Suppressor macrophage (primary cell): ENCODE results near the gene CDH13.

Experiments
- DNase-seq, 4 experiments: peaks; one replicate each; pipeline ENCODE4 v3.0.0-alpha.2; 2020 to 2022

The CDH13 gene

DNA sequence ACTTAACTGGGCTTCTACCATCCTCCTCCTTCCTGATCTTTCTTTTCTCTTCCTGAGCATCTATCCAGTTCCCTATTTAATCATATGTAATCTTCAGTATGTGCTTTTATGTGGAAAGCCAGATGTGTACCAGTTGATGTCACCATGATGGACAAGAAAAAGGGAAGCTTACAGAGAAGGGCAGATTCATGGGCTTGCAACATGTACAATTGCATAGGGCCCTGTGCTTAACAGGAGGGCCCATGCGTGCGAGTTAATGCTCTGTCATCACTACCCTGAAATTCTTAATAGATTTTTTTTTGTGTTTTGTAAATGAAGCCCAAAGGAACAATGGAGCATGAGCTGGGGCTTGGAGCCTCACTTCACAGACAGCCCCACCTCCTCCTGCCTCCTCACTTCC is 124.3 kb downstream of the CDH13 start:
- peak in 1 of 4 experiments; percentile 3 for DNase-seq

DNA sequence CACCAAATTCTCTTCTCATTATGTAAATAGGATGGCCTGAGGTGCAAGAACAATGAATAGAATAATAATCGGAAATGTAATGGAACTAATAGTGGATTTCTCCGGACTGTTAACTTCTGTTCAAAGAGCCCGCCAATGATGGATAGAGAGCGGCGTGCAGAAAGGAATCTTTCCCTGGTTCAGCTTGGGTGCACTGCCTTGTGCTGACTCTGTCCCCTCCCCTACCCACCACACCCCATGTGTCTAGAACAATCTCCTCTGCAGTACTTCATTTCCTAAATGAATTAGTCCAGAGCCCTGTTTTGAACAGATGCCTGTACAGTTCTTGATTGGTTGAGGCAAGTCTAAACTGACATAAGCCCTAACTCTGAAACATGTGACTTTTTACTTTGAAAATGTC is 125.4 kb downstream of the CDH13 start:
- DNase-seq = no peak

DNA sequence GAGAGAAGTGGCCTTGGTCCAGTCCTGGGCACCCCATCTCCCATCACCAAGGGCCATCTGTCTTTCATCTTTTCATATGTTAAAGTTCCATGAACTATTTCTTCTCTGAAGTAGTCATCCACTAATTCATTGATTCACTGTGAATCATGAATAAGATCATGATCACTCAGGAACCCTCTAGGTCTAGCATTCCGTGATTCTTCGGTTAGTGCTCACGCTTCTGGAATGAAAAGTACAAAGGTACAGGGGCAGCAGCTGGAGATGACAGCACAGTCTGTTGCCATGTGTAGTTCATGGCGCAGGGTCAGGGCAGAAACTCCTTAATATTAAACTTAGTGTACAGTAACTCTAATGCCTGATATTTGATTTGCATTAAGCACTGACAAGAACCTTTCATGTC is 127.1 kb downstream of the CDH13 start:
- DNase-seq = no peak

DNA sequence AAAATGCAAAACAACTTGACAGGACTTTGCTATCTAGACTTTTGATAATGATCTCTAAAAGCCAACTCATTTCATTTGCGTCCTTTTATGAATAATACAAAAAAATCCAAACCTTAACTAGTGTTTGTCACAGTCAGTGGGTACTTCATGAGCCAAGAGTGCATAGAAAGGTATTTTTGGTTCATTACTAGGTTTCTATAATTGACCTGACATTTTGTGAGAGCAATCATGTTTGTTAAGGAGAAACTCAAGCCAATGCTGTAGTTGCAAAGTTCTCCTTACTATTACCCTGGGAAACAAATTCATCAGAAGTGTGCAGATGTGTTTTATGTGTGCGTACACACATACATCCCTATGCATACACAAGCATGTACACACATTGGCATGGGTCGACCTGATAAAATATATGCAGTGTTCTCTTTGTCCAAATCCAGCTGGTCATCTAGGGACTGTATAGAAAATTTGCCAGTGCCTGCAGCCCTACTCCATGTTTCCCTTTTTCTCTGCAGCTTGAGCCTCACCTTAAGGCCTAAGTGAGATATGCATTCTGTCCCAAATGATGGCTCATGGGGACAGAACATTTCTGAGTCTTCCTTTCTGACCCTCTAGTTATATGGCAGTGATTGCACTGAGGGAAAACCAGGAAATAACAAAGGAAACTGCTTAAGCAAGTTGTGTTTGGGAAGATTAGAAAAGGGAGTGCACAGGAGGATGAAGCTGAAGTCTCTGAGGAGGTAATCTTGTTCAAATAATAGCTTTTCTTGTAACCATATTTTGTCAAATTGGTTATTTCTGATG is 128.1 kb downstream of the CDH13 start:
- no peak for DNase-seq

DNA sequence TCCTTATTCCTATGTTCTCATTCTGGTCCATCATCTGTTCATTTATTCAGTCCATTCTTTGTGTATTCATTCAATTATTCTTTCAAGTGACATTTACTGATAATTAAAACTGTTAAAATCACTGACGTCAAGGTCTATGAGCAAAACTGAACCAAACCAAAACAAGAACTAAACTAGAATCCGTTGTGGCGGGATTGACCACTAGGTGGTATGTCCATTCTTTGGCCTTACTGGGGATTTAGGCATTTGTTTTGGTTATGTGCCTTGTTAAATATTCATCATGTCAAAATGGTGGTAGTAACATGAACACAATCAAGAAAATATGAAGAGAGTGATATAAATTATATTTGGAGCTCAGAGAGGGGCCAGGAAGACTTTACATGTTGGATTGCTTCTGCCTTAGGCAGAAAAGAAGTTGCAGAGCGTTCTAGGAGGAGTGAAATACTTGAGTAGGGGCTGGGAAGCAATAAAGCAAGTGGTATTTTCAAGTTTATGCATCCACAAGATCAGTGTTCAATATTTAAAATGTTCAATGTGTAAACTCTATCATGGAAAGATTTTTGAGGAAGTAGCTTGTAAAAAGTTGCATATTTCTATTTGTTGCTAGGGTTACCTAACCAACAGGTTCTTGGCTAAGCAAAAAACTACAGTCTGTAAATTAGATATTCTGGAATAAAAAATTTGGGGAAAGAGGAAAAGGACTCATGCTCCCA is 129.0 kb downstream of the CDH13 start:
- DNase-seq = no peak

DNA sequence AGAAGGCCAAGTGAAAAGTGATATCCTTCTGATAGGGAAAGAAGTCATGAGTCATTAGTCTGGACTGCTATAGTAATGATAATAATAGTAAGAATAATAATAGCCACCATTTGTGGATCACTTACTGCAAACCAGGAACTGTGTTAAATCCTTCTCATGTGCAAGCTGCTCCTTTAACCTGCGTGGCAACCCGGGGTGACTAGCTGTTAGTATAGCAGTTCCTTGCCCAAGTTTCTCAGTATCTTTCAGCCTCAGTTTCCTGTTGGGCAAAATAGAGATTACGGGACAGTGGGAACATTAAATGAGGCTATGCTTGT is 129.5 kb downstream of the CDH13 start:
- no peak for DNase-seq

DNA sequence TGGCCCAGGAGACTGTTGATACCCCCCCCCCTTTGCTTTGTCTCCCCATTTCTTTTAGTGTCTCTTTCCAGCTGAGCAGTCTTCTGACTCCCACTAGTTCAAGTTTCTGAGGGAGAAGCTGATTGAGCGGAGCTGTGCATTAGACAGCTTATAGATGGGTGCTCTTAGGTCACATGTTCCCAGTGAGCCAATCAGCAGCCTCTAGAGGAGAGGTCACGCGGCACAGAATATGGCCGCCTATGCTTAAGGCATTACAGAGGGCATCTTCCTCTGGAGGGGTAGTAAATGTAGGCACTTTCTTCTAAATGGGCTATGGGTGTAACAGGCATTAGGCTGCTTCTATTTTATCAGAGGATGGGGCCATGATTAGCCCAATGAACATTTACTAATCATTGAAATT is 131.6 kb downstream of the CDH13 start:
- DNase-seq = no peak

DNA sequence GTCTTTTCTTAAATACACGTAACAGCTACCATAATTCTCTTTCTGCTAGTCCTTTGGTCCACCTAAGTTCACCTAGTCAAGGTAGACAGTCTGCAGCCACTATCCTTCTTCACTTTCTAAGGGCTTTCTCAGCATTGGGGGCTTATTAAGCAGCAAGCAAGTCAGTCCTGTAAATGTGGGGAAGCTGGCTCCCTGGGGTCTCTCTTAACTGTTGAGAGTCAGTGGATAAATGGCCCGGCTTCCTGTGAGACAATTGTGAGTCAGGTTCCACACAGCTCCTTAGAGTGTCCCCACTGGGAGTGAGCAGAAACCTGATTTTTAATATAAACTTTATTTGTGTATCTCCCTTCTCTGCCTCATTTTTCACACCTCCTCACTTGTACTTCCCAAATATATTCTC is 132.1 kb downstream of the CDH13 start:
- DNase-seq = no peak

DNA sequence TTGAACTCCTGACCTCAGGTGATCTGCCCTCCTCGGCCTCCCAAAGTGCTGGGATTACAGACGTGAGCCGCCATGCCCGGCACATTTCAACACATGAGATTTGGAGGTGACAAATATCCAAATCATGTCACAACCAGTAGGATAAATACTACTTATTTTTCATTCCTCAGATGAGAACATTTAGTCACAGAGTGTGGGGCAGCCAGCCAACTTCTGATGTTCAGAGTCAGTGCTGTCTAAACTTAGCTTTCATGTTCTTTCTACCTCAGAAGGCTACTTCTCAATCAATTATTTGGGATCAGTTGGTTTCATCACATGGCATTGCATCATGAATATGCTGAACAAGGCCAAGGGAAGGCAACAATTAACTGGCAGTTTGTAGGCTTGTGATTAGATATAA is 134.5 kb downstream of the CDH13 start:
- DNase-seq = no peak

DNA sequence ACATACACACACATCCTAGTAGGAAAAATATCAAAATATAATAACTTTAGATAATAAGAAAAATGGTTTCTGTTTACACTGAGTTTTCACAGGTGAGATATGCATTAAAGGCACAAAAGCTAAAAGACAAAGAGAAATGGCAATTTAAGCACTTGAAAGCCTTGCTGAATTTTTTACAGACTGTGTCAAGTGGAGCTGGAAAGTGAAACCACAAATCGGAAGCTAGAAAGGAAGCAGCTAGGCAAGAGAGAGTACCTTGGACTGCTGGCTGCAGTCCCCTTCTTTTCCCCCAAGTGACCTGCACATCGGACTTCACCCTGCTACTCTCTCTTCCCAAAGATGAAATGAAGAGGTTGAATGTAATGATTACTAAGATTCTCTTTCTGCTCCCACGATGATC is 135.1 kb downstream of the CDH13 start:
- DNase-seq = no peak

DNA sequence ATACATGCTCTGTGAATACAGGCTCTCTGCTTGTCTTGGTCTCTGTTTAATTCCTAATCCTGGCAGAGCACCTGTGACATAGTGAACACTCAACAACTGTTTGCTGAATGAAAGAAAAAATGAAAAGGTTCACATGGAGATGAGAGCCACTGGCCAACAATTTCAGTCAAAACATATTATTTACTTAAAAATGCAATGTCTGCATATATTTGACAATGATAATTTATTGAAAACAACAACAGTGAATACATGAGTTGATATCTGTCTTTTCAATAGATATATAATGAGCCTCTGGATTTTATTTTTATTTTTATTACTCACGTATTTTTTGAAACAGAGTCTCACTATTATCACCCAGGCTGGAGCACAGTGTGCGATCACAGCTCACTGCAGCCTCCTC is 136.6 kb downstream of the CDH13 start:
- no peak for DNase-seq

DNA sequence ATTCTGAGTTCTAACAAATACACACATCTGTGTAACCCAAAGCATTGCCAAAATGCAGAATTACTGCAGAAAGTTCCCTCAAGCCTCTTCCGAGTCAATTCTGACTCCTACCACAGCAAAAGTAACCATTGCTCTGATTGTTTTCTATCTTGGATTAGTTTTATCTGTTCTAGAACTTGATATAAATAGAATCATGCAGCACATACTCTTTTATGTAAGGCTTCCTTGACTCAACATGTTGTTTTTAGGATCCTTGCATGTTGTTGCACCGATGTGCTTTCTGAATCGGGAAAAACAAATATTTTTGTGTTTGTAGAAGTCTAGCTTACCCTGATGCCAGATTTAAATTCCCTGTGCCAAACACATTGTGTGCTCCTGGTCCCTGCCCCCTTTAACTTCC is 140.4 kb downstream of the CDH13 start:
- DNase-seq = no peak

DNA sequence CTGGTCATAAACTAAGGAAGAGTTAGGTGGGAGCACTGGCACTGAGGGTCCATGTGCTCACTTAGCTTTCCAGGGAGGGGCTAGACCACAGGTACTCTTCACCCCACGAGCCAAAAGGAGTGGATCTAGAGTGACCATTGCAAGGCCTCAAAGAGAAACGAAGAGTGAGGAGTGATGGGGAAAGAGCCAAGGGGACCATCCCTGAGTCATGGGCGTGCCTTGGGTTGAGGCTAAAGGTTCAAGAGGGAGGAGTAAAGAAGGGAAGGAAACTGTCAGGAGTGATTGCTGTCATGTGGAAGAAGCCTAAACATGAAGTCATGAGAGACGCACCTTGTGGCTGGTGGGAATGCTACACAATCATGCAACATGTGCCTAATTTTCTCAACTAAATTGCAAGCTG is 141.0 kb downstream of the CDH13 start:
- DNase-seq = no peak

DNA sequence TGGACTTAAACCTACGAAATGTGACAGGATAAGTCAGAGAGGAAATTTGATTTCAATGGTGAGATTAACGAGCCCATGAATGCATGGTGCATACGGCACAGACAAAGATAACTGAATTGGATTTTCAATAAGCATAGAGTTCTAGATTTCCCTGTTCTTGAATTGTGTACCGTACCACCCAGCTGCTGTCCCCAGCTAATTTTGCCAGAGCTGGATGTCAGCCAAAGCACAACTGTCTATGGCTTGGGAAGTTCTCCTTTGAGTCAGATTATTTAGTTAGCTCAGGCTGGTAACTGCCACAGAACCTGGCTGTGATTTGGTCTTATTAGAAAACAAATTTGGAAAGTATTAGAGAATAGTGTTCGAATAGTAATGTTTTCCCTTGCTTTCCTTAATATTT is 143.1 kb downstream of the CDH13 start:
- no peak for DNase-seq

DNA sequence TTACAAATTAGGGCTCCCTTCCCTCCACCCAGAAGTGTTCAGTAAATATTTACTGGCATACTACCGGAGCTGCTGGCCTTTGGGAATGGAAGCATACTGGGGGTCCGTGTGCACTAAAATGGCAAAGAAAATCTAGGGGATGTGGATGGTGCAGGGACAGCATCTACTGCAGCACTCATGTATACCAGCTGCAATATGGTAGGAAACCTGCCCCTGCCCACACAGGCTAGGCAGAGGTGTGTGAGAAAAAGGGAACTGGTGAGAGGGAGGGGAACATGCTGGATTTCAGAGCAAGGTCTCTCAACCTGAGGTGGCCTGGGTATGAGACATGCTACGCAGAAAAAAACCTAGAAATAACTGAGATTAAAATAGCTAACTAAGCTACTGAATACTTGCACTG is 145.4 kb downstream of the CDH13 start:
- no peak for DNase-seq

DNA sequence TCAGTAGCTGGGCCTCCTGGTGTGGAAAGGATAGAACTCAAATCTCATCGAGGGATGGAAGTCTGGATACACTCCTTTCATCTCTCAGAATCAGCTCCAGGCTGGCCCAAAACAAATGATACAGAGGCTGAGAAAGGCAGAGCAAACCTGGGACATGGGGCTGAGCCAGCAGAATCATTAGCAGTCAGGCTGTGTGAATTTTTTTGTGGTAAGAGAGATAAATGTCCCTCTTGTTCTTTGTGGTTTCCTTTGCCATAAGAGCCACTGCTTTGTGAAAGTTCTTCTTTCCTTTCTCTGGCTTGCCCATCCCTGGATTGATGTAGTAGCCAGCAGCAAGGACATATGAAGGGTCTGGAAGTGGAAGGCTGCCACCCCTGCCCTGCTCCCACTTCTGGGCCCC is 146.2 kb downstream of the CDH13 start:
- DNase-seq = no peak

DNA sequence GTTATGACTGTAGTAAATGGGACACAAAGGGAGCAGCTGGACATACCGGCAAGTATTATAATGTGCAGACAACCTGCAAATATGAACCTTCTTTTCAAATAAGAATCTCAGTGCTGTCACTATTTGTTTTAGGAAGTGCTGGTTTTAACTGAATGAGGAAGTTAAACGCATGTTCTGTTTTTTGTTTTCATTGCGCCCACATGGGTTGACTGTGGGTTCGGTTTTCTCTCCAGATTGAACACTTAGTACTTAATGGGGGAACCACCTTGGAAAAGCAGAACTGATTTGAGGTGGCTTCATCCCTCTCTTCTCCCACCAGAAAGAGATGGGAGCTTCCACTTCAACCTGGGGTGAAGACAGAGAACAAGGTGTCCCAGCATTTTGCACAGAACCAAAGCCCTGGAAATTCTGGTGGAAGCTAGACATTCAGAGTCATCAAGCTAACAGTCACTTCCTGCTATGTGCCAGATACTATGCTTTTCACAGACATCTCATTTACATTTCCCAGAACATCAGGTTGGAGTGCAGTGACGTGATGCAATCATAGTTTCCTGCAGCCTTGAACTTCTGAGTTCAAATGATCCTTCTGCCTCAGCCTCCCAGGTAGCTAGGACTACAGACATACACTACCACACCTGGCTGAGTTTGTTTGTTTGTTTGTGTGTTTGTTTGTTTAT is 149.8 kb downstream of the CDH13 start:
- peak; percentile 57 to 78 (median 70) for DNase-seq

DNA sequence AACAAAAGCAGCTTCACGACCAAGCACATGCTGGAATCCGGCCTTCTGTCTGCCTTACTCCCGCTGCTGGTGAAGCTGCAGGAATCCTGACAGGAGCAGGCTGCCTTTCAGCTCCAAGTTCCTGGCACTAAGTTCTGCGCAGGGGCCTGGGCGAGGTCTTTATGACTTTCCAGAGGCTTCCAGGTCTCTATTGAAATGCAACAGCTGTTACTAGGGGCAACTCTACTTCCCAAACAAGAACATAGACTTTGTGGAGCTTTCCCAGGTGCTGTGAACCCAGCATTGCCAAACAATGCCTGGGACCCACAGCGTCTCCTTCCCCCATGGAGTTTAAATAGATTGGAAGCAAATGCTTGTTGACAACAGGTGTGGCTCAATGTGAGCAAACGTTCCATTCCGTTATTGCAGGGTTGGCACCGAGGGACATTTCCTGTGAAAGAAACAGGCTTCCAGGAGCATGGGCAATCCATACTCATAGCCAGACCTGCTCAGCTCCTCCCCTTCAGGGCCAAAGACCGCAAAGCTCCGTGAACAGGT is 156.0 kb downstream of the CDH13 start:
- no peak for DNase-seq

DNA sequence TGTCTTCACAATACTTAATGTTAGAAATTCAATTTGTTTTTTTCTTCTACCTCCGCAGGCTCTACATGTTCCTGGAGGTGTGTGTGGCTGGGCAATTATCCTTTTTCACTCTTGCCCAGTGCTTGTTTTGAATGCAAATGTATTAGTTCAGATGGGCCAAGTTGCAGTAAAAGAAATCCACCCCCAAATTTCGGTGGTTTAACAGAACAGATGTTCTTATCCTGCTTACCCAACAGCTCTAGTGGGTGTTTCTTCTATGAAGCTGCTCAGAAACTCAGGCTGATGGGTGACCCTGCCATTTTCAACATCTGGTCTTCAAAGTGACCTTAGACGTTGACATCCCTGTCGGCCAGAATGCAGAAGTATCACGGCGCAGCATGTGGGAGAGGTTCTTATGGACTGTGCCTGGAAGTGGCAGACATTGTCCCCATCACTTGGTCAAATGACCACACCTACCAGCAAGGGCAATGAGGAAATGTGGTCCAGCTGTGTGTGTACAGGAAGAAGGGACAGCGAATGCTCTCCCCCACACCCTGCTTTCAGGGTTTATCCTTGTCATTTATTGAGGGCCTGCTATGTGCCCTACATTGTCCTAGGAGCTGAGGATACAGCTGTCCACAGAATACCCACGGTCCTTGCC is 157.3 kb downstream of the CDH13 start:
- no peak for DNase-seq

DNA sequence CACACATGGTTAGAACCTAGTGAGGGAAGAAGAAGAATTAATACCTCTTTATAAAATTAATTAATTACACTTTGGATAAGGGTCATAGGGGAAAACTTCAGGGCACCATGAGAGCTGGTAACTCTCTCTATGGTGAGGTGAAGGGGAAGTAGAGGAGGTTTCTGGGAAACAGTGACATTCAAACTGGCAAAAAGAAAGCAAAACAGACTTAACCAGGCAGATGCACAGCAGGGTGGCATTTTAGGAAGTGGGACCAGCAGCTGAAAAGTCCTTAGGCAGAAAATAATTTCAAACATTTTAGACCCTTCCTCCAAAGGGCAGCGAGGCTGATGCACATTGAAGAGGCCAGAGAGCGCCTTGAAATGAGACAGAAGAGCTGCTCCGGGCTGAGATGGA is 157.8 kb downstream of the CDH13 start:
- DNase-seq = no peak

DNA sequence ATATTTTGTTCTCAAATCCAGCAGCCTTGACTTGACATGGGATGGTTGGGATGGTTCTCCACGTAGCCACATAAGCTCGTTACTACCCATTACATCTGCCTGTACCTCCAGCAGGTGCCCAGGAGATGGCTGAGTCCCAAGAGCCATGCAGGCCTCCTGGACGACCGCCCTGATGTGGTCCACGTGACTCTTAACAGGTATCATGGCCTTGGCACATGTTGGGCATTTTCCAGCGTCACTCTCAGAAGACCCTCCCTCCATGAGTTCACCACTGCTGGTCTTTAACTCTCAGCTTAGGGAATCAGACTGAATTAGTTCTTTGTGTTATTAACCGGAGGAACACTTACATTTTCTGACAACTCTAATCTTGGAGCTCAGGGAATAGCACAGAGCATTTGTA is 161.5 kb downstream of the CDH13 start:
- no peak for DNase-seq

DNA sequence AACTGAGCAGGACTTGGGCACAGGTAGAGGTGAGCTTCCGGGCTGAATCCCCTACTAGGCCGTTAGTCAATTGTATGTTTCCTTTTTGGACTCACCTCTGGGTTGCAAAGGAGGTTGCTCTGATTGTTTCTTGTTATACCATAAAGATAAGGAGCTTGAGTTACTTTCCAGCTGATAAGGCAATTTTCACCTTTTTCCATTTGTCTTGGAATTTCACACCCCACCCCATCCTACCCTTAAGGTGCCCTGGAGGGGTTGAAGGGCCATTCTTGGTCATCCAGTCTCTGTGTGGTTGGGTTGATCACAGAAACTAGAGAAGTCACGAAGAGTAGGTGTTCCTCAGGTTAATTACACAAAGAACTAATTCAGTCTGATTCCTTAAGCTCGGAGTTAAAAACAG is 162.2 kb downstream of the CDH13 start:
- DNase-seq = no peak

DNA sequence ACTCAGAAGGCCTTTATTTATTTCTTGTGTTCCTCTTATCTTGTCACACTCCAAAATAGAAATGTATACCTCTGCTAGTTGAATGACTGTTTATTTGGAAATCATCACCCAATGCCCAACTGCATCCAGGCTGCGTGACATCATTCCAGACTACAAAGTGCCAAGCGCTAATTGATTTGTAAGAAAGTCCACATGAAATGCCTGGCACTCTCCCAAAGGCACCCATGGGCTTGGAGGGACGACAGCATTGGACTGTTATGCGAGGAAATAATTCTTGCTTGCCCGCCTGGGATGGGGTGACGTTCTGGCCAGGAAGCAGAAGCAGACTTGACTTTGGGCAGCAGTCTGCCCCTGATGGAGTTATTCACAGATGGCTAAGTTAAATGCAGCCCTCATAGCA is 165.9 kb downstream of the CDH13 start:
- DNase-seq = no peak
